HEK293 (cell line): ENCODE measurements around the gene PPFIA3.

Source experiments
- BCL11A ChIP-seq: fragments of 450-650 bp; formaldehyde crosslinking; IDR thresholded peaks from 2 replicates; pipeline ENCODE4 v1.5.1; 2016; ENCODE audit warnings: low read depth, missing biosample characterization, missing genetic modification characterization
- CTCF ChIP-seq: fragments of 450-650 bp; formaldehyde crosslinking; IDR thresholded peaks from 2 replicates; pipeline ENCODE4 v1.5.1; 2016; ENCODE audit warnings: missing biosample characterization, missing genetic modification characterization
- KLF16 ChIP-seq: fragments of 450-650 bp; formaldehyde crosslinking; IDR thresholded peaks from 2 replicates; pipeline ENCODE4 v1.5.1; 2017; ENCODE audit warnings: missing biosample characterization, missing genetic modification characterization
- ZBTB1 ChIP-seq: fragments of 450-650 bp; formaldehyde crosslinking; IDR thresholded peaks from 2 replicates; pipeline ENCODE4 v1.5.1; 2016; ENCODE audit warnings: missing biosample characterization, missing genetic modification characterization
- ZFP41 ChIP-seq: fragments of 450-650 bp; formaldehyde crosslinking; IDR thresholded peaks from 2 replicates; pipeline ENCODE4 v1.5.1; 2016; ENCODE audit warnings: missing biosample characterization, missing genetic modification characterization, borderline replicate concordance
- ZNF138 ChIP-seq: fragments of 450-650 bp; formaldehyde crosslinking; IDR thresholded peaks from 2 replicates; pipeline ENCODE4 v1.5.1; 2016; ENCODE audit warnings: missing biosample characterization, missing genetic modification characterization, borderline replicate concordance
- ZNF174 ChIP-seq: fragments of 450-650 bp; formaldehyde crosslinking; IDR thresholded peaks from 2 replicates; pipeline ENCODE4 v1.5.0; 2017; ENCODE audit warnings: missing biosample characterization, mild to moderate bottlenecking, missing genetic modification characterization
- ZNF211 ChIP-seq: fragments of 450-650 bp; formaldehyde crosslinking; IDR thresholded peaks from 2 replicates; pipeline ENCODE4 v1.5.1; 2016; ENCODE audit warnings: low read depth, missing biosample characterization, missing genetic modification characterization
- ZNF423 ChIP-seq: fragments of 450-650 bp; formaldehyde crosslinking; IDR thresholded peaks from 2 replicates; pipeline ENCODE4 v1.5.1; 2016; ENCODE audit warnings: missing biosample characterization, missing genetic modification characterization
- ZNF791 ChIP-seq: fragments of 450-650 bp; formaldehyde crosslinking; IDR thresholded peaks from 2 replicates; pipeline ENCODE4 v1.5.1; 2016; ENCODE audit warnings: missing biosample characterization, missing genetic modification characterization
- ZNF830 ChIP-seq: fragments of 450-650 bp; IDR thresholded peaks from 2 replicates; pipeline ENCODE4 v1.5.0; 2018; ENCODE audit warnings: missing biosample characterization, missing genetic modification characterization, low read depth, mild to moderate bottlenecking, moderate library complexity
- TF ChIP-seq, protein P1 (sequence below): fragments of 450-650 bp; formaldehyde crosslinking; IDR thresholded peaks from 2 replicates; pipeline ENCODE4 v1.5.1; 2016; ENCODE audit warnings: missing biosample characterization, missing genetic modification characterization

DNA sequence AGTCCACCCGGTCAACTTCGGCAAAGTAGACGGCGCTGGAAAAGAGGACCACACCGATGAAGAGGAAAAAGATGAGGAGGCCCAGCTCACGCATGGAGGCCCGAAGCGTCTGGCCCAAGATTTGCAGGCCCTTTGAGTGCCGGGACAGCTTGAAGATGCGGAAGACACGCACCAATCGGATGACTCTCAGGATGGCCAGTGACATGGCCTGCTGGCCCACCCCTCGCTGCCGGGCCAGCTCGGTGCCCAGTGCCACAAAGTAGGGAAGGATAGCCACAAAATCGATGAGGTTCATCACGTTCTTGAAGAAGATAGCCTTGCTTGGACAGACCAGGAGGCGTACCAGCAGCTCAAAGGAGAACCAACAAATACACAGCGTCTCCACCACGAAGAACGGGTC is 48.9 kb upstream of the PPFIA3 start:
- TF ChIP-seq ZNF174 (no peak), CTCF (tag by site-specific recombination) (no peak), ZNF211 (tag by site-specific recombination) (no peak), KLF16 (tag by site-specific recombination) (no peak), ZNF138 (tag by site-specific recombination) (no peak), ZFP41 (no peak), BCL11A (tag by site-specific recombination) (no peak), ZNF830 (tag by site-specific recombination) (no peak), ZNF791 (tag by site-specific recombination) (no peak), ZBTB1 (tag by site-specific recombination) (no peak), ZNF423 (no peak)
- TF ChIP-seq, protein P1, sequence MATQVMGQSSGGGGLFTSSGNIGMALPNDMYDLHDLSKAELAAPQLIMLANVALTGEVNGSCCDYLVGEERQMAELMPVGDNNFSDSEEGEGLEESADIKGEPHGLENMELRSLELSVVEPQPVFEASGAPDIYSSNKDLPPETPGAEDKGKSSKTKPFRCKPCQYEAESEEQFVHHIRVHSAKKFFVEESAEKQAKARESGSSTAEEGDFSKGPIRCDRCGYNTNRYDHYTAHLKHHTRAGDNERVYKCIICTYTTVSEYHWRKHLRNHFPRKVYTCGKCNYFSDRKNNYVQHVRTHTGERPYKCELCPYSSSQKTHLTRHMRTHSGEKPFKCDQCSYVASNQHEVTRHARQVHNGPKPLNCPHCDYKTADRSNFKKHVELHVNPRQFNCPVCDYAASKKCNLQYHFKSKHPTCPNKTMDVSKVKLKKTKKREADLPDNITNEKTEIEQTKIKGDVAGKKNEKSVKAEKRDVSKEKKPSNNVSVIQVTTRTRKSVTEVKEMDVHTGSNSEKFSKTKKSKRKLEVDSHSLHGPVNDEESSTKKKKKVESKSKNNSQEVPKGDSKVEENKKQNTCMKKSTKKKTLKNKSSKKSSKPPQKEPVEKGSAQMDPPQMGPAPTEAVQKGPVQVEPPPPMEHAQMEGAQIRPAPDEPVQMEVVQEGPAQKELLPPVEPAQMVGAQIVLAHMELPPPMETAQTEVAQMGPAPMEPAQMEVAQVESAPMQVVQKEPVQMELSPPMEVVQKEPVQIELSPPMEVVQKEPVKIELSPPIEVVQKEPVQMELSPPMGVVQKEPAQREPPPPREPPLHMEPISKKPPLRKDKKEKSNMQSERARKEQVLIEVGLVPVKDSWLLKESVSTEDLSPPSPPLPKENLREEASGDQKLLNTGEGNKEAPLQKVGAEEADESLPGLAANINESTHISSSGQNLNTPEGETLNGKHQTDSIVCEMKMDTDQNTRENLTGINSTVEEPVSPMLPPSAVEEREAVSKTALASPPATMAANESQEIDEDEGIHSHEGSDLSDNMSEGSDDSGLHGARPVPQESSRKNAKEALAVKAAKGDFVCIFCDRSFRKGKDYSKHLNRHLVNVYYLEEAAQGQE, result no peak
